SK-N-SH treated with all-trans-retinoic acid at 6 μM for 48 hours (cell line): Measurements from ENCODE around the gene INPP5J.

Source experiments
- ATAC-seq: fragments of 200-7000 bp; cut with Tn5 transposase; 3 replicates; pipeline ENCODE4 v1.9.1; 2020; ENCODE audit warnings: mild to moderate bottlenecking, moderate library complexity
- ARNTL ChIP-seq: fragments of 450-650 bp; formaldehyde crosslinking; IDR thresholded peaks from 2 replicates; pipeline ENCODE4 v1.5.0; 2020; ENCODE audit warnings: low read depth, mild to moderate bottlenecking, moderate library complexity, borderline replicate concordance
- BACH2 ChIP-seq: fragments of 250-450 bp; sonication (Bioruptor Pico); IDR thresholded peaks from 2 replicates; pipeline ENCODE4 v1.9.0; 2021; ENCODE audit warnings: mild to moderate bottlenecking, borderline replicate concordance
- CREB5 ChIP-seq: fragments of 250-450 bp; sonication (Bioruptor Pico); IDR thresholded peaks from 2 replicates; pipeline ENCODE4 v1.5.1; 2020; ENCODE audit warnings: low read depth, mild to moderate bottlenecking, moderate library complexity
- CSDC2 ChIP-seq: fragments of 250-450 bp; sonication (Bioruptor Pico); IDR thresholded peaks from 2 replicates; pipeline ENCODE4 v1.5.0; 2020; ENCODE audit warnings: mild to moderate bottlenecking, moderate library complexity
- CSRNP3 ChIP-seq: fragments of 250-450 bp; sonication (Bioruptor Pico); IDR thresholded peaks from 2 replicates; pipeline ENCODE4 v1.5.1; 2021; ENCODE audit warnings: mild to moderate bottlenecking, moderate library complexity
- ESRRG ChIP-seq: fragments of 250-450 bp; sonication (Bioruptor Pico); IDR thresholded peaks from 2 replicates; pipeline ENCODE4 v1.6.1; 2021; ENCODE audit warnings: mild to moderate bottlenecking
- GLIS3 ChIP-seq: fragments of 250-450 bp; sonication (Bioruptor Pico); IDR thresholded peaks from 2 replicates; pipeline ENCODE4 v1.5.0; 2020; ENCODE audit warnings: mild to moderate bottlenecking, moderate library complexity
- ISL1 ChIP-seq: fragments of 250-450 bp; sonication (Bioruptor Pico); IDR thresholded peaks from 2 replicates; pipeline ENCODE4 v2.1.2; 2022; ENCODE audit warnings: mild to moderate bottlenecking, moderate library complexity
- OSR1 ChIP-seq: fragments of 250-450 bp; sonication (Bioruptor Pico); IDR thresholded peaks from 2 replicates; pipeline ENCODE4 v1.8.0; 2022; ENCODE audit warnings: moderate library complexity, mild to moderate bottlenecking, inconsistent platforms
- PATZ1 ChIP-seq: fragments of 250-450 bp; sonication (Bioruptor Pico); IDR thresholded peaks from 2 replicates; pipeline ENCODE4 v1.8.0; 2020; ENCODE audit warnings: mild to moderate bottlenecking, moderate library complexity, borderline replicate concordance
- POU6F1 ChIP-seq: fragments of 250-450 bp; sonication (Bioruptor Pico); IDR thresholded peaks from 2 replicates; pipeline ENCODE4 v1.8.0; 2021; ENCODE audit warnings: low read depth, mild to moderate bottlenecking, moderate library complexity, borderline replicate concordance
- PPARA ChIP-seq: fragments of 250-450 bp; sonication (Bioruptor Pico); IDR thresholded peaks from 2 replicates; pipeline ENCODE4 v1.5.0; 2020; ENCODE audit warnings: mild to moderate bottlenecking, borderline replicate concordance
- RARB ChIP-seq: fragments of 250-450 bp; sonication (Bioruptor Pico); IDR thresholded peaks from 2 replicates; pipeline ENCODE4 v1.8.0; 2021; ENCODE audit warnings: mild to moderate bottlenecking, moderate library complexity
- SNAI2 ChIP-seq: fragments of 250-450 bp; sonication (Bioruptor Pico); IDR thresholded peaks from 2 replicates; pipeline ENCODE4 v1.5.0; 2020; ENCODE audit warnings: mild to moderate bottlenecking, moderate library complexity
- TCF4 ChIP-seq: fragments of 250-450 bp; sonication (Bioruptor Pico); IDR thresholded peaks from 2 replicates; pipeline ENCODE4 v1.8.0; 2021; ENCODE audit warnings: mild to moderate bottlenecking, moderate library complexity, borderline replicate concordance
- TOX ChIP-seq: fragments of 250-450 bp; sonication (Bioruptor Pico); IDR thresholded peaks from 2 replicates; pipeline ENCODE4 v1.8.0; 2021; ENCODE audit warnings: mild to moderate bottlenecking, moderate library complexity, borderline replicate concordance
- TSHZ2 ChIP-seq: fragments of 250-450 bp; sonication (Bioruptor Pico); IDR thresholded peaks from 2 replicates; pipeline ENCODE4 v1.5.0; 2020; ENCODE audit warnings: mild to moderate bottlenecking, moderate library complexity
- ZC3H10 ChIP-seq: fragments of 250-450 bp; sonication (Bioruptor Pico); IDR thresholded peaks from 2 replicates; pipeline ENCODE4 v1.5.1; 2021; ENCODE audit warnings: mild to moderate bottlenecking, moderate library complexity
- ZFP3 ChIP-seq: fragments of 250-450 bp; sonication (Bioruptor Pico); IDR thresholded peaks from 2 replicates; pipeline ENCODE4 v1.5.0; 2020; ENCODE audit warnings: mild to moderate bottlenecking, moderate library complexity
- ZFP30 ChIP-seq: fragments of 450-650 bp; formaldehyde crosslinking; IDR thresholded peaks from 2 replicates; pipeline ENCODE4 v1.5.0; 2022; ENCODE audit warnings: mild to moderate bottlenecking, moderate library complexity
- ZNF565 ChIP-seq: fragments of 450-650 bp; formaldehyde crosslinking; conservative IDR thresholded peaks from 2 replicates; pipeline ENCODE4 v1.5.0; 2020; ENCODE audit warnings: low read depth, mild to moderate bottlenecking, moderate library complexity
- ZNF70 ChIP-seq: fragments of 450-650 bp; formaldehyde crosslinking; IDR thresholded peaks from 2 replicates; pipeline ENCODE4 v1.5.0; 2020; ENCODE audit warnings: mild to moderate bottlenecking, moderate library complexity
- ZNF8 ChIP-seq: fragments of 450-650 bp; formaldehyde crosslinking; IDR thresholded peaks from 2 replicates; pipeline ENCODE4 v1.5.0; 2020; ENCODE audit warnings: mild to moderate bottlenecking, moderate library complexity

The INPP5J gene

GRCh38 chr22:31143537-31143936 is 20.8 kb downstream of the INPP5J start (continued):
- TF ChIP-seq TSHZ2 (CRISPR knock-in tag) (no peak), TOX (CRISPR knock-in tag) (no peak), CSDC2 (CRISPR knock-in tag) (no peak), ISL1 (CRISPR knock-in tag) (no peak), ARNTL (CRISPR knock-in tag) (no peak)

DNA sequence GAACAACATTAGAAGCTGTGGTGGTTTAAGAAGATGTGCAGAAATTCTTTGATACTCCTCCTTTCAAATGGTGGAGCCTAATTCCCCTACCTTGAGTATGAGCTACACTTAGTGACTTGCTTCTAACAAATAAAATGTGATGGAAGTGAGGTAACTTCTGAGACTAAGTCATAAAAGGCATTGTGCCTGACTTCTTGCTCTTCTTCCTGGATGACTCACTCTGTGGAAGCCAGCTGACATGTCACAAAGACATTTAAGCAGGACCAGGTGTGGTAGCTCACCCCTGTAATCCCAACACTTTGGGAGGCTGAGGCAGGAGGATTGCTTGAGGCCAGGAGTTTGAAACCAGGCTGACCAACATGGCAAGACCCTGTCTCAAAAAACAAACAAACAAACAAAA is 21.5 kb downstream of the INPP5J start:
- no peak for ATAC-seq

DNA sequence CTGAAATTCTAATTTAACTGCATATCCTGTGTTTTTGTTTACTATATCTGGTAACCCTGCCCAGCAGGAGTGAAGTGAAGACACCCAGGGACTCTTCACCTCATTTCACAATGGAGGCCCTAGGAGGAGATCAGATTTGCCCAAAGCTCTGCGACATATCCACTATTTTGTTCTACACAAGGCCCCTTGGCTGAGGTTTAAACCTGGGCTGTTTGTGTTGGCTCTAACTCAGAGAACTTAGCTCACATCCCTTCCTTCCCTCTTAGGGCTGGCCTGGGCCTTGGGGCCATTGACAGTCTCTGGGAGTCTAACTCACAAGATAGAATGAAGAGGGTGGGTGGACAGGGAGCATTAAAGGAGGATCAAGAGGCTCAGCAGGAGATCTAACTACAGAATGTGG is 25.7 kb downstream of the INPP5J start:
- peak; percentile 30 for ATAC-seq
- TF ChIP-seq ZFP30 (CRISPR knock-in tag): no peak
- no peak for TF ChIP-seq ZNF8 (CRISPR knock-in tag)
- no peak for TF ChIP-seq ZFP3 (CRISPR knock-in tag)
- TF ChIP-seq CSDC2 (CRISPR knock-in tag): no peak
- TF ChIP-seq SNAI2 (CRISPR knock-in tag): no peak
- no peak for TF ChIP-seq GLIS3
- no peak for TF ChIP-seq ZC3H10
- no peak for TF ChIP-seq BACH2 (CRISPR knock-in tag)
- no peak for TF ChIP-seq RARB (CRISPR knock-in tag)
- TF ChIP-seq TOX (CRISPR knock-in tag): no peak
- TF ChIP-seq ARNTL (CRISPR knock-in tag): no peak
- no peak for TF ChIP-seq TSHZ2 (CRISPR knock-in tag)

More for the DNA sequence above, 21.5 kb downstream of the INPP5J start:
- no peak for TF ChIP-seq ISL1 (CRISPR knock-in tag)
- TF ChIP-seq ZNF70 (CRISPR knock-in tag): no peak
- TF ChIP-seq GLIS3: no peak
- TF ChIP-seq ESRRG: no peak
- no peak for TF ChIP-seq ZNF8 (CRISPR knock-in tag)

- TF ChIP-seq TCF4 (CRISPR knock-in tag) (no peak), CREB5 (CRISPR knock-in tag) (no peak), TOX (CRISPR knock-in tag) (no peak), ARNTL (CRISPR knock-in tag) (no peak), SNAI2 (CRISPR knock-in tag) (no peak), CSRNP3 (CRISPR knock-in tag) (no peak), GLIS3 (no peak), PATZ1 (CRISPR knock-in tag) (no peak), CSDC2 (CRISPR knock-in tag) (no peak), ISL1 (CRISPR knock-in tag) (no peak), ESRRG (no peak), POU6F1 (CRISPR knock-in tag) (no peak), OSR1 (CRISPR knock-in tag) (no peak), ZNF565 (no peak), ZNF70 (CRISPR knock-in tag) (no peak), ZNF8 (CRISPR knock-in tag) (no peak), PPARA (CRISPR knock-in tag) (no peak), BACH2 (CRISPR knock-in tag) (no peak), ZFP30 (CRISPR knock-in tag) (no peak)
- ATAC-seq: peak; percentile 99
Measured at GRCh38 chr22:31148953-31149627, 26.3 kb downstream of the INPP5J start.
